IMR-90 (cell line): Measurements from ENCODE around the gene LRFN2. TPM values are rescaled to one million over a fixed set of nuclear protein-coding genes. Genes with fewer than 3 reads are reported as not detected.
A peak's percentile ranks its signal among the peaks of the same experiment; 100 is the strongest.

Source experiments
- ATAC-seq: fragments of 200-7000 bp; cut with Tn5 transposase; 2 replicates; pipeline ENCODE4 v1.9.1; 2020; ENCODE audit warnings: low read depth, mild to moderate bottlenecking, moderate library complexity
- BruUV-seq: library from RNA; stranded (reverse); fragments of 400-500 nt; replicated peaks from 2 replicates; lab custom pipeline; 2021; lab: Mats Ljungman, UMichigan
- CTCF ChIA-PET: fragments of 300-600 bp; formaldehyde crosslinking; extraction: SDS; loops from one replicate; lab custom pipeline; 2021; ENCODE audit warnings: antibody characterized with exemption; lab: Yijun Ruan, JAX
- POLR2A ChIA-PET: fragments of 300-600 bp; sonication (Branson Sonifier 250); formaldehyde crosslinking; loops from one replicate; lab custom pipeline; 2022; ENCODE audit warnings: antibody characterized with exemption; ENCODE audit not compliant: unreplicated experiment; lab: Charles Lee
- DNase-seq: peaks from one replicate; pipeline ENCODE4 v3.0.0; 2013
- H2AFZ ChIP-seq: replicated peaks from 2 replicates; pipeline ENCODE3; 2013; ENCODE audit warnings: low read length, mild to moderate bottlenecking; ENCODE audit not compliant: poor library complexity
- H2AK5ac ChIP-seq: 2 replicates; pipeline ENCODE4 v1.6.1; 2013; ENCODE audit warnings: low read depth, low read length, inconsistent platforms
- H2AK9ac ChIP-seq: replicated peaks from 2 replicates; pipeline ENCODE3; 2013; ENCODE audit warnings: mild to moderate bottlenecking, low read depth, low read length, moderate library complexity; ENCODE audit not compliant: poor library complexity
- H2BK120ac ChIP-seq: 2 replicates; pipeline ENCODE4 v1.6.1; 2013; ENCODE audit warnings: low read depth, low read length, inconsistent platforms
- H2BK15ac ChIP-seq: 3 replicates; pipeline ENCODE4 v1.6.1; 2013; ENCODE audit warnings: low read depth, low read length, inconsistent platforms
- H2BK20ac ChIP-seq: 2 replicates; pipeline ENCODE4 v1.6.1; 2013; ENCODE audit warnings: low read depth, mild to moderate bottlenecking, inconsistent platforms, low read length, moderate library complexity
- H2BK5ac ChIP-seq: 2 replicates; pipeline ENCODE4 v1.6.1; 2013; ENCODE audit warnings: mild to moderate bottlenecking, low read depth, low read length, inconsistent platforms; ENCODE audit not compliant: poor library complexity, severe bottlenecking
- H3K14ac ChIP-seq: replicated peaks from 2 replicates; pipeline ENCODE4 v1.6.1; 2013; ENCODE audit warnings: low read depth, low read length, inconsistent platforms
- H3K18ac ChIP-seq: 2 replicates; pipeline ENCODE4 v1.6.1; 2013; ENCODE audit warnings: low read depth, low read length, control low read depth
- H3K23ac ChIP-seq: 2 replicates; pipeline ENCODE4 v1.6.1; 2013; ENCODE audit warnings: low read depth, low read length, inconsistent platforms
- H3K27ac ChIP-seq: 2 replicates; pipeline ENCODE4 v1.5.1; 2013; ENCODE audit warnings: mild to moderate bottlenecking, control low read depth, low read length; ENCODE audit not compliant: insufficient read depth
- H3K27me3 ChIP-seq: 2 replicates; pipeline ENCODE4 v1.6.1; 2013; ENCODE audit warnings: low read length; ENCODE audit not compliant: control insufficient read depth, insufficient read depth
- H3K36me3 ChIP-seq: 2 replicates; pipeline ENCODE4 v1.6.1; 2013; ENCODE audit warnings: low read length, mixed read lengths; ENCODE audit not compliant: control insufficient read depth, insufficient read depth
- H3K4ac ChIP-seq: 2 replicates; pipeline ENCODE4 v1.6.1; 2013; ENCODE audit warnings: low read depth, low read length, inconsistent platforms
- H3K4me1 ChIP-seq: 2 replicates; pipeline ENCODE4 v1.6.1; 2013; ENCODE audit warnings: low read length, mixed read lengths; ENCODE audit not compliant: control insufficient read depth, insufficient read depth
- H3K4me2 ChIP-seq: 2 replicates; pipeline ENCODE4 v1.6.1; 2013; ENCODE audit warnings: low read depth, mild to moderate bottlenecking, control low read depth, low read length, moderate library complexity
- H3K4me3 ChIP-seq: 2 replicates; pipeline ENCODE4 v1.5.1; 2013; ENCODE audit warnings: low read depth, mild to moderate bottlenecking, control low read depth, low read length, moderate library complexity; ENCODE audit not compliant: insufficient read depth
- H3K56ac ChIP-seq: 2 replicates; pipeline ENCODE4 v1.6.1; 2013; ENCODE audit warnings: low read length, inconsistent platforms; ENCODE audit not compliant: insufficient read depth; ENCODE audit errors: extremely low read depth
- H3K79me1 ChIP-seq, 2 experiments: 2 replicates each; pipeline ENCODE4 v1.6.1; 2013; ENCODE audit warnings: low read length in 2 of 2, inconsistent platforms in 1 of 2, low read depth in 1 of 2
- H3K9ac ChIP-seq: 2 replicates; pipeline ENCODE4 v1.6.1; 2013; ENCODE audit warnings: low read depth, low read length, control low read depth
- H3K9me1 ChIP-seq: 2 replicates; pipeline ENCODE4 v1.6.1; 2013; ENCODE audit warnings: low read length, inconsistent platforms; ENCODE audit not compliant: insufficient read depth
- H3K9me3 ChIP-seq: 2 replicates; pipeline ENCODE4 v1.6.1; 2013; ENCODE audit warnings: low read length; ENCODE audit not compliant: control insufficient read depth, insufficient read depth
- H4K20me1 ChIP-seq: 2 replicates; pipeline ENCODE4 v1.6.1; 2013; ENCODE audit warnings: low read length, inconsistent platforms; ENCODE audit not compliant: insufficient read depth
- H4K5ac ChIP-seq: 2 replicates; pipeline ENCODE4 v1.6.1; 2013; ENCODE audit warnings: mild to moderate bottlenecking, low read depth, low read length, control low read depth
- H4K8ac ChIP-seq, 2 experiments: 2 replicates each; pipeline ENCODE4 v1.6.1; 2013; ENCODE audit warnings: low read depth in 2 of 2, low read length in 2 of 2, control low read depth in 1 of 2, inconsistent platforms in 1 of 2
- H4K91ac ChIP-seq: 2 replicates; pipeline ENCODE4 v1.6.1; 2013; ENCODE audit warnings: low read depth, low read length, inconsistent platforms; ENCODE audit not compliant: insufficient read depth
- CEBPB ChIP-seq: IDR thresholded peaks from 2 replicates; pipeline ENCODE4 v1.6.1; 2012; ENCODE audit warnings: low read depth, low read length, improper control_type of control experiment
- ELK1 ChIP-seq: fragments of 150-350 bp; IDR thresholded peaks from 2 replicates; pipeline ENCODE4 v1.6.1; 2016; ENCODE audit warnings: low read depth, mild to moderate bottlenecking, low read length, moderate library complexity, borderline replicate concordance
- WGBS, 2 experiments: methylation state at CpG; one replicate each; pipeline versions ENCODE4 v1.1.5 to v1.1.7; 2013; ENCODE audit warnings: missing lambda C conversion rate in 2 of 2; ENCODE audit not compliant: insufficient read length in 1 of 2; ENCODE audit errors: extremely low coverage in 2 of 2; 5-methylcytosine and 5-hydroxymethylcytosine counted together
- dilution Hi-C: fragments of 300-500 bp; cut with HindIII; formaldehyde crosslinking; loops from one replicate; pipeline ENCODE4 v1.14.3; 2018; ENCODE audit warnings: low sequenced_read_pairs; ENCODE audit not compliant: unreplicated experiment
- in situ Hi-C: fragments of 300-500 bp; cut with MboI; formaldehyde crosslinking; loops from 3 replicates; pipeline ENCODE4 v1.14.3; 2019; ENCODE audit warnings: low sequenced_read_pairs, inconsistent platforms, mixed read lengths
- intact Hi-C: fragments of 100-400 bp; cut with micrococcal nuclease; formaldehyde crosslinking; loops from 2 replicates; pipeline ENCODE4 v1.10.0; 2022
- polyA plus RNA-seq, 3 experiments: library from polyadenylated mRNA; depleted of rRNA; stranded (reverse); fragments of >200 nt; gene quantifications; 2 replicates each; pipeline ENCODE4 v1.2.3, GENCODE V29; 2012; ENCODE audit warnings: low replicate concordance in 1 of 3
- total RNA-seq: library from RNA; depleted of rRNA; stranded (reverse); fragments of >200 nt; gene quantifications from 2 replicates; pipeline ENCODE4 v1.2.3, GENCODE V29; 2012
- TF ChIP-seq, protein P1 (sequence below): conservative IDR thresholded peaks from 2 replicates; pipeline ENCODE4 v1.5.1; 2012; ENCODE audit warnings: mild to moderate bottlenecking, low read depth, low read length, improper control_type of control experiment

Gene LRFN2
- total and polyA plus RNA-seq, 2 of the 4 experiments (the other 2 are of a cell fraction): not detected

DNA sequence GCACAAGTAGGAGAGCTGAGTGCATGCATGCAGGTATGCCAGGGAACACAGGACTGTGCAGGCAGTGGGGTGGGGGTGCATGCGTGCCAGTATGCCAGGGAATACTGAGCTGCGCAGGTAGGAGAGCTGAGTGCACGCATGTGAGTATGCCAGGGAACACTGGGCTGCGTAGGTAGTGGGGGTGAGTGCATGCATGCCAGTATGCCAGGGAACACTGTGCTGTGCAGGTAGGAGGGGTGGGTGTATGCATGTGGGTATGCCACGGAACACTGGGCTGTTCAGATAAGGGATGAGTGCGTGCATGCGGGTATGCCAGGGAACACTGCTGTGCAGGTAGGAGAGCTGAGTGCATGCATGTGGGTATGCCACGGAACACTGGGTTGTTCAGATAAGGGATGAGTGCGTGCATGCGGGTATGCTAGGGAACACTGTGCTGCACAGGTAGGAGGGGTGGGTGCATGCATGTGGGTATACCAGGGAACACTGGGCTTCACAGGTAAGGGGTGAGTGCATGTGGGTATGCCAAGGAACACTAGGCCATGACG lies 77.4 kb downstream of the LRFN2 start:
- no peaks in the 10 kb centered on the region for H3K79me1 ChIP-seq
- no peak overlapping the region for H2BK15ac ChIP-seq
- H3K18ac ChIP-seq: no peak overlapping the region
- H2BK5ac ChIP-seq: no peak overlapping the region
- no peak overlapping the region for H3K9ac ChIP-seq
- TF ChIP-seq CEBPB (no peak), ELK1 (no peak)
- TF ChIP-seq, protein P1, sequence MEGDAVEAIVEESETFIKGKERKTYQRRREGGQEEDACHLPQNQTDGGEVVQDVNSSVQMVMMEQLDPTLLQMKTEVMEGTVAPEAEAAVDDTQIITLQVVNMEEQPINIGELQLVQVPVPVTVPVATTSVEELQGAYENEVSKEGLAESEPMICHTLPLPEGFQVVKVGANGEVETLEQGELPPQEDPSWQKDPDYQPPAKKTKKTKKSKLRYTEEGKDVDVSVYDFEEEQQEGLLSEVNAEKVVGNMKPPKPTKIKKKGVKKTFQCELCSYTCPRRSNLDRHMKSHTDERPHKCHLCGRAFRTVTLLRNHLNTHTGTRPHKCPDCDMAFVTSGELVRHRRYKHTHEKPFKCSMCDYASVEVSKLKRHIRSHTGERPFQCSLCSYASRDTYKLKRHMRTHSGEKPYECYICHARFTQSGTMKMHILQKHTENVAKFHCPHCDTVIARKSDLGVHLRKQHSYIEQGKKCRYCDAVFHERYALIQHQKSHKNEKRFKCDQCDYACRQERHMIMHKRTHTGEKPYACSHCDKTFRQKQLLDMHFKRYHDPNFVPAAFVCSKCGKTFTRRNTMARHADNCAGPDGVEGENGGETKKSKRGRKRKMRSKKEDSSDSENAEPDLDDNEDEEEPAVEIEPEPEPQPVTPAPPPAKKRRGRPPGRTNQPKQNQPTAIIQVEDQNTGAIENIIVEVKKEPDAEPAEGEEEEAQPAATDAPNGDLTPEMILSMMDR: no peak
- H2BK120ac ChIP-seq: no peak overlapping the region
- H3K27me3 ChIP-seq: no peaks in the 10 kb centered on the region
- H4K91ac ChIP-seq: no peak overlapping the region
- ChIA-PET CTCF (no interaction called here), POLR2A (no interaction called here)
- H2AFZ ChIP-seq: peak overlapping the region; percentile 27
- no peak overlapping the region for H3K4ac ChIP-seq
- no peak overlapping the region for H3K27ac ChIP-seq
- H3K56ac ChIP-seq: no peak overlapping the region
- no peaks in the 10 kb centered on the region for H3K9me3 ChIP-seq
- H2BK20ac ChIP-seq: no peak overlapping the region
- no peak overlapping the region for H2AK5ac ChIP-seq
- H3K23ac ChIP-seq: no peak overlapping the region
- H2AK9ac ChIP-seq: no peak overlapping the region
- no peak overlapping the region for H3K14ac ChIP-seq
- no peak overlapping the region for H4K5ac ChIP-seq
- dilution Hi-C loops (no loop called here), intact Hi-C loops (no loop called here), in situ Hi-C loops (no loop called here)
- H4K20me1 ChIP-seq: no peaks in the 10 kb centered on the region
- no peak overlapping the region for H3K4me3 ChIP-seq
- no peak overlapping the region for H4K8ac ChIP-seq
- ATAC-seq (no peak), DNase-seq (no peak)
- WGBS, 2 experiments: 77% methylated on average over 8 of the region's 11 CpGs; no CpG with 5 or more reads in 1 of the 2 experiments
- H3K36me3 ChIP-seq: no peaks in the 10 kb centered on the region
- H3K9me1 ChIP-seq: no peaks in the 10 kb centered on the region
- no TSS peak for BruUV-seq
- H3K4me1 ChIP-seq: no peaks in the 10 kb centered on the region
- no peak overlapping the region for H3K4me2 ChIP-seq
